ENCODE results near the gene WASF2. TPM values are rescaled to one million over a fixed set of nuclear protein-coding genes. Genes with fewer than 3 reads are reported as not detected.

WASF2 gene
- total RNA-seq, 3 donors from 2014 or later: 131 to 159 (median 134) TPM

GRCh38 chr1:27383661-27384060, 106.3 kb downstream of the WASF2 start:
- no peaks in the 10 kb centered on the region for H3K9me3 ChIP-seq
- TF ChIP-seq, protein P1, sequence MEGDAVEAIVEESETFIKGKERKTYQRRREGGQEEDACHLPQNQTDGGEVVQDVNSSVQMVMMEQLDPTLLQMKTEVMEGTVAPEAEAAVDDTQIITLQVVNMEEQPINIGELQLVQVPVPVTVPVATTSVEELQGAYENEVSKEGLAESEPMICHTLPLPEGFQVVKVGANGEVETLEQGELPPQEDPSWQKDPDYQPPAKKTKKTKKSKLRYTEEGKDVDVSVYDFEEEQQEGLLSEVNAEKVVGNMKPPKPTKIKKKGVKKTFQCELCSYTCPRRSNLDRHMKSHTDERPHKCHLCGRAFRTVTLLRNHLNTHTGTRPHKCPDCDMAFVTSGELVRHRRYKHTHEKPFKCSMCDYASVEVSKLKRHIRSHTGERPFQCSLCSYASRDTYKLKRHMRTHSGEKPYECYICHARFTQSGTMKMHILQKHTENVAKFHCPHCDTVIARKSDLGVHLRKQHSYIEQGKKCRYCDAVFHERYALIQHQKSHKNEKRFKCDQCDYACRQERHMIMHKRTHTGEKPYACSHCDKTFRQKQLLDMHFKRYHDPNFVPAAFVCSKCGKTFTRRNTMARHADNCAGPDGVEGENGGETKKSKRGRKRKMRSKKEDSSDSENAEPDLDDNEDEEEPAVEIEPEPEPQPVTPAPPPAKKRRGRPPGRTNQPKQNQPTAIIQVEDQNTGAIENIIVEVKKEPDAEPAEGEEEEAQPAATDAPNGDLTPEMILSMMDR (IDR thresholded peaks at IDR 0.05): no peak
- ATAC-seq (no peak), DNase-seq (no peak)
- H3K4me1 ChIP-seq (ENCODE audit: low read depth): no peaks in the 10 kb centered on the region
- H3K36me3 ChIP-seq (ENCODE audit: low read depth): no peaks in the 10 kb centered on the region
- H3K4me3 ChIP-seq: no peak overlapping the region
- intact Hi-C loops (cut with DNase I, micrococcal nuclease): no loop called here

GRCh38 chr1:27383039-27383605, 106.8 kb downstream of the WASF2 start, which contains the start of gene CD164L2:
Gene CD164L2 (minus strand): TSS chr1:27383333. CDS start chr1:27383239, 94 bp downstream.
- Histone ChIP-seq H3K9me3 (no peaks in the 10 kb centered on the region), H3K4me1 (ENCODE audit: low read depth) (no peaks in the 10 kb centered on the region), H3K4me3 (no peak within 1 kb of the TSS), H3K36me3 (ENCODE audit: low read depth) (no peaks in the 10 kb centered on the region)
- intact Hi-C loops (cut with DNase I, micrococcal nuclease): no loop called here
- peak; percentile 97 for ATAC-seq
- DNase-seq: peak; percentile 86 to 91 (median 89)
- TF ChIP-seq, protein P1 (IDR thresholded peaks at IDR 0.05): no peak

GRCh38 chr1:27381969-27382762, 107.8 kb downstream of the WASF2 start:
- no peaks in the 10 kb centered on the region for H3K36me3 ChIP-seq (ENCODE audit: low read depth)
- no peaks in the 10 kb centered on the region for H3K4me1 ChIP-seq (ENCODE audit: low read depth)
- TF ChIP-seq, protein P1 (IDR thresholded peaks at IDR 0.05): no peak
- ATAC-seq (no peak), DNase-seq (no peak)
- intact Hi-C loops (cut with DNase I, micrococcal nuclease): no loop called here
- no peak overlapping the region for H3K4me3 ChIP-seq
- no peaks in the 10 kb centered on the region for H3K9me3 ChIP-seq

- Histone ChIP-seq H3K4me1 (ENCODE audit: low read depth) (no peaks in the 10 kb centered on the region), H3K4me3 (no peak overlapping the region), H3K36me3 (ENCODE audit: low read depth) (no peaks in the 10 kb centered on the region), H3K9me3 (no peaks in the 10 kb centered on the region)
- intact Hi-C loops (cut with DNase I, micrococcal nuclease): no loop called here
- ATAC-seq: peak; percentile 37
- DNase-seq: no peak
- TF ChIP-seq, protein P1 (IDR thresholded peaks at IDR 0.05): no peak
Measured at GRCh38 chr1:27380766-27381733, 108.9 kb downstream of the WASF2 start.

GRCh38 chr1:27380224-27380623, 109.7 kb downstream of the WASF2 start:
- intact Hi-C loops (cut with DNase I, micrococcal nuclease): no loop called here
- ATAC-seq (no peak), DNase-seq (no peak)
- Histone ChIP-seq H3K9me3 (no peaks in the 10 kb centered on the region), H3K4me3 (no peak overlapping the region), H3K4me1 (ENCODE audit: low read depth) (no peaks in the 10 kb centered on the region), H3K36me3 (ENCODE audit: low read depth) (no peaks in the 10 kb centered on the region)
- TF ChIP-seq, protein P1 (IDR thresholded peaks at IDR 0.05): no peak
